ENCODE data around the gene TOX2. TPM values are rescaled to one million over a fixed set of nuclear protein-coding genes. Genes with fewer than 3 reads are reported as not detected.

The TOX2 gene
- total and polyA plus RNA-seq, 2 of the 4 experiments (the other 2 are of a cell fraction): 1.3 to 17.5 TPM

- H2BK5ac ChIP-seq (ENCODE audit: low read depth, low read length, poor library complexity, severe bottlenecking): no peak overlapping the region
- no peak overlapping the region for H2BK15ac ChIP-seq (ENCODE audit: low read depth, low read length)
- H3K4me1 ChIP-seq (ENCODE audit: control insufficient read depth, insufficient read depth, low read length): 0 out of 2 replicates have a peak, but pooled peaks cover 2% of the 10 kb centered on the region
- H2BK20ac ChIP-seq (ENCODE audit: low read depth, low read length): no peak overlapping the region
- H2AK5ac ChIP-seq (ENCODE audit: low read depth, low read length): no peak overlapping the region
- H2AK9ac ChIP-seq (replicated peaks; ENCODE audit: low read depth, low read length, poor library complexity): no peak overlapping the region
- H4K5ac ChIP-seq (ENCODE audit: low read depth, low read length): no peak overlapping the region
- no peak overlapping the region for H2AFZ ChIP-seq (replicated peaks; ENCODE audit: low read length, poor library complexity)
- no peaks in the 10 kb centered on the region for H3K36me3 ChIP-seq (ENCODE audit: control insufficient read depth, insufficient read depth, low read length)
- CTCF ChIA-PET: no interaction called here
- no peak for DNase-seq
- H4K8ac ChIP-seq (ENCODE audit: low read depth in 2 of 2, low read length in 2 of 2): no peak overlapping the region
- H3K27me3 ChIP-seq (ENCODE audit: control insufficient read depth, insufficient read depth, low read length): peaks cover 2% of the 10 kb centered on the region; the same call in 1 of the 2 replicates
- no peaks in the 10 kb centered on the region for H3K79me1 ChIP-seq (ENCODE audit: low read depth in 1 of 2, low read length in 2 of 2)
- in situ Hi-C loops (cut with MboI; ENCODE audit: low sequenced_read_pairs): loop anchor here (10.0 kb wide), 1 partner anchor 641 kb away; the partner anchor contains the start of gene SRSF6
- H3K14ac ChIP-seq (replicated peaks; ENCODE audit: low read depth, low read length): no peak overlapping the region
- no peak overlapping the region for H3K27ac ChIP-seq (ENCODE audit: insufficient read depth, low read length)
- no TSS peak for BruUV-seq (replicated peaks)
- H3K9me3 ChIP-seq (ENCODE audit: control insufficient read depth, insufficient read depth, low read length): no peaks in the 10 kb centered on the region
- no peak overlapping the region for H3K18ac ChIP-seq (ENCODE audit: low read depth, low read length)
- no peak overlapping the region for H3K9ac ChIP-seq (ENCODE audit: low read depth, low read length)
- POLR2A ChIA-PET (ENCODE audit: unreplicated experiment): no interaction called here
- no peak for ATAC-seq (ENCODE audit: low read depth)
- no CpG with 5 or more reads among the region's 7 CpGs for WGBS, 2 experiments (ENCODE audit: extremely low coverage in 2 of 2, insufficient read length in 1 of 2)
- intact Hi-C loops (cut with micrococcal nuclease): no loop called here
- H3K9me1 ChIP-seq (ENCODE audit: insufficient read depth, low read length): no peaks in the 10 kb centered on the region; the same call in 1 of the 2 replicates
- no peak overlapping the region for H3K56ac ChIP-seq (ENCODE audit: extremely low read depth, insufficient read depth, low read length)
- no peak overlapping the region for H3K4ac ChIP-seq (ENCODE audit: low read depth, low read length)
- no peak for TF ChIP-seq FOS (IDR thresholded peaks at IDR 0.05; ENCODE audit: low read depth, low read length)
- TF ChIP-seq ELK1 (IDR thresholded peaks at IDR 0.05; ENCODE audit: borderline replicate concordance, low read depth, low read length): no peak
- no peak for TF ChIP-seq RCOR1 (IDR thresholded peaks at IDR 0.05; ENCODE audit: insufficient replicate concordance, low read length)
- no peak for TF ChIP-seq CHD1 (IDR thresholded peaks at IDR 0.05; ENCODE audit: low read depth, low read length)
- TF ChIP-seq MAZ (IDR thresholded peaks at IDR 0.05; ENCODE audit: borderline replicate concordance, low read depth, low read length): no peak
- TF ChIP-seq SMC3 (IDR thresholded peaks at IDR 0.05; ENCODE audit: low read depth, low read length): no peak
- TF ChIP-seq NFE2L2 (IDR thresholded peaks at IDR 0.05; ENCODE audit: low read depth, low read length): no peak
- no peak for TF ChIP-seq RAD21 (IDR thresholded peaks at IDR 0.05; ENCODE audit: low read length)
- no peak for TF ChIP-seq USF2 (IDR thresholded peaks at IDR 0.05; ENCODE audit: low read depth, low read length)
- TF ChIP-seq MAFK (IDR thresholded peaks at IDR 0.05; ENCODE audit: low read depth, low read length): no peak
- TF ChIP-seq MXI1 (IDR thresholded peaks at IDR 0.05; ENCODE audit: borderline replicate concordance, low read depth, low read length): no peak
- no peak for TF ChIP-seq RFX5 (IDR thresholded peaks at IDR 0.05; ENCODE audit: low read depth, low read length)
- TF ChIP-seq POLR2A (IDR thresholded peaks at IDR 0.05; ENCODE audit: low read depth, low read length): no peak
- no peaks in the 10 kb centered on the region for H4K20me1 ChIP-seq (ENCODE audit: insufficient read depth, low read length)
- no peak overlapping the region for H3K23ac ChIP-seq (ENCODE audit: low read depth, low read length)
- no peak overlapping the region for H3K4me3 ChIP-seq (ENCODE audit: insufficient read depth, low read depth, low read length)
- no peak overlapping the region for H2BK120ac ChIP-seq (ENCODE audit: low read depth, low read length)
- H3K4me2 ChIP-seq (ENCODE audit: low read depth, low read length): no peak overlapping the region
- dilution Hi-C loops (cut with HindIII; ENCODE audit: low sequenced_read_pairs, unreplicated experiment): no loop called here
- no peak overlapping the region for H4K91ac ChIP-seq (ENCODE audit: insufficient read depth, low read depth, low read length)
Observed at GRCh38 chr20:44095831-44096230, 181.2 kb downstream of the TOX2 start.

Data from IMR-90 (cell line).